ENCODE results near the gene OR52I1.

The OR52I1 gene

GRCh38 chr11:4581443-4581842 lies 12.4 kb upstream of the OR52I1 start, which contains the start of gene OR52I2:
Gene OR52I2, plus strand, starts transcription at chr11:4581743.
- DNase-seq (ENCODE audit: low read depth): no peak
- no peak within 1 kb of the TSS for H3K4me3 ChIP-seq (ENCODE audit: low read length)
- TF ChIP-seq CTCF (IDR thresholded peaks at IDR 0.05; ENCODE audit: insufficient read depth, low read depth, low read length, missing control alignments): no peak

- no peak for TF ChIP-seq CTCF (IDR thresholded peaks at IDR 0.05; ENCODE audit: insufficient read depth, low read depth, low read length, missing control alignments)
- no peak for DNase-seq (ENCODE audit: low read depth)
- H3K4me3 ChIP-seq (ENCODE audit: low read length): no peak overlapping the region
Measured at GRCh38 chr11:4589017-4589416, 4.8 kb upstream of the OR52I1 start.

- H3K4me3 ChIP-seq (ENCODE audit: low read length): no peak overlapping the region
- DNase-seq (ENCODE audit: low read depth): no peak
- no peak for TF ChIP-seq CTCF (IDR thresholded peaks at IDR 0.05; ENCODE audit: insufficient read depth, low read depth, low read length, missing control alignments)
Measured at GRCh38 chr11:4605057-4605456, 11.2 kb downstream of the OR52I1 start.

GRCh38 chr11:4606231-4607015 lies 12.6 kb downstream of the OR52I1 start:
- peak overlapping the region; percentile 73 for H3K4me3 ChIP-seq (ENCODE audit: low read length)
- peak; percentile 3 for DNase-seq (ENCODE audit: low read depth)
- TF ChIP-seq CTCF (IDR thresholded peaks at IDR 0.05; ENCODE audit: insufficient read depth, low read depth, low read length, missing control alignments): no peak

GRCh38 chr11:4607096-4607495 lies 13.3 kb downstream of the OR52I1 start:
- peak overlapping the region; percentile 73 for H3K4me3 ChIP-seq (ENCODE audit: low read length)
- no peak for TF ChIP-seq CTCF (IDR thresholded peaks at IDR 0.05; ENCODE audit: insufficient read depth, low read depth, low read length, missing control alignments)
- DNase-seq (ENCODE audit: low read depth): peak; percentile 23

GRCh38 chr11:4607781-4608666 lies 14.2 kb downstream of the OR52I1 start, which contains the start of gene TRIM68:
Gene TRIM68, minus strand, starts transcription at chr11:4608231. Its CDS starts 2,727 bp downstream, at chr11:4605504.
- no peak for TF ChIP-seq CTCF (IDR thresholded peaks at IDR 0.05; ENCODE audit: insufficient read depth, low read depth, low read length, missing control alignments)
- H3K4me3 ChIP-seq (ENCODE audit: low read length): peak within 1 kb of the TSS; percentile 73
- DNase-seq (ENCODE audit: low read depth): peak; percentile 96

Measured in epithelial cell of esophagus (primary cell).